NCI-H1092 treated with DMSO at 0.1 percent for 48 hours (cell line): ENCODE results near the gene ANKRD18A.
"Not testable (repeated sequence)": the region's sequence is repeated elsewhere in the genome, so short reads cannot be mapped to it uniquely, and the experiment has no call there.

Experiments
- DNase-seq: peaks from one replicate; lab custom pipeline; 2025; lab: John Stamatoyannopoulos, UW

The ANKRD18A gene

DNA sequence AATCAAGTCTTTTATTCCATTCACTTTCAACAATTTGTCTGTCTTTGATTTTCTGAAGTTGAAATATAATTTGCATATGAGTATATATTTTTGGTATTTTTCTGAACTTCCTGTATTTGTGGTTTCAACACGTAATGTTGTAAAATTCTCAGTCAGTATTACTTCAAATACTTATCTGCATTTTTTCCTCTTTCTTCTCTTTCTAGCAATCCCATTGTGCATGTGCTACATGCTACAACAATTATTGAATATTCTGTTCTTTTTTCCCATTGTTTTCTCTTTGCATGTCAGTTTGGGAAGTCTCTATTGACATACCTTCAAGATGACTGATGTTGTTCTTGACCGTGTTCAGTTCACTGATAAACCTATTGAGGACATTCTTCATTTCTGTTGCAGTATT is 5.6 kb upstream of the ANKRD18A start:
- DNase-seq, result no peak

DNA sequence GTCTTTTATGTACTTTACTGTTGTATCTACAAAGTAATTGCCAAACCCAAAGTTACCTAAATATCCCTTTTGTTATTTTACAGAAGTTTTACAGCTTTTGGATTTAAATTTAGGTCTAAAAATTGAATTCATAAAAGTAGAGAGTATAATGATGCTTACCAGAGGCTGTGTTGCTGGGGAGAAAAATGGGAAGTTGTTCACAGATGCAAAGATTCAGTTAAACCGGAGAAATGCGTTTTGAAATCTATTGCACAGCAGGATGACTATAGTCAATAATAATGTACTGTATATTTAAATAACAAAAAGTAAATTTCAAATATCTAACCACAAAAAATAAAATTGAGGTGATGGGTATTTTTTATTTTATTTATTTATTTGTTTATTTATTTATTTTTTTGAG is 2.6 kb upstream of the ANKRD18A start:
- no peak for DNase-seq

DNA sequence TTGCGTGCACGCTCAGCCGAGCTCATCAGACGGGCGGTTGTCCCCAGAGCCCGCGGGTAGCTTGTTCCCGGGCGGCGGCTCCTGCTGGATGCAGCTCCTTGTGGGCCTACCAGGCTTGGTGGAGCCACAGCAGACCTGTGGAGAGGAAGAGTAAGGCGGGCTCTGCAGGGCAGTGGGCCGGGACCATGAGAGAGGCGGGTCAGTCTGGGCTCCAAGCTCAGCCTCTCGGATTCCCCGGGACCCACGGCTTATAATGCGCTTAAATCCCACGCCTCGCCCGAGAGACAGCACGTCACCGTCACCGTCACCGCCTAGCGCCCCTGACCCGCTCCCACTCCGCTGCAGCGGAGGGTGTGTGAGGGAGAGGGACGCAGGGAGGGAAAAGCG is 1.9 kb upstream of the ANKRD18A start:
- peak; percentile 79 for DNase-seq

DNA sequence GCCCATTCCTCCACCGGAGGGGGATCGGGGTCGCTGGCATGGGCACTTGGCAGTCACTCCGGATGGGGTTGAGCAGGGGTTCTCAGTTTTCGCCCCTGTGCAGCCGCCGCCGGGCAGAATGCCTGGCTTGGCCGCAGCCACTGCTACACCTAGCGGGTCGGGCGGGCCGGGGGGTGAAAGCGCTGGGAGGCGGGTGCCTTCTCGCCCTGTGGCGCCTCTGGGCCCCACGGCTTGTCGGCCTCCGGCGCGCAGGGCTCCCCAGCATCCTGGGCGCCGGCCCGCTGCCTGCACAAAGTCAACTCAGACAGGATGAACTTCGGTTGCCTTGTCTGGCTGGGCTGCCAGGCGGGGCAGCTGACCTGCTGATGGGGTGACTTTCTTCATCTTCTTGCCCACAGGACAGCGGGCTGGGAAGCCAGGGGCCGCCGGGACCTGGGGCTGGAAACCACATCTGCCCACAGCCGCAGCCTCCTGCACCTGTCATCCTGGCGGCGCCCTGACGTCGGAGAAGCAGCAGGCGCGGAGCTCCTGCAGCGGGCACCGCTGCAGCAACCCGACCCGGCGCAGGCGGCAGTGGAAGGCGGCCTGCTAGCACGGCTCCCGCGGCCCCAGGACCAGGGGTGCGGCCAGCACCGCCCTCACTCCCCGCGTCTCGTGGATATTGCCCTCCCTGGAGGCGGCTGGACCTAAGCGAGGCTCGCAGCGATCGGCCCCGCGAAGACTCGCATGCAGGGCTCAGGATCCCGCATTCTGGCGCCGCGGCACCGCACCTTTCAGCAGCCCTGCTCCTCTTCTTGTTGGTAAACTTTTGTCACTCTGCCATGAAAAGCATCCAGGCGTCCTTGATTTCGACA is 1.3 kb upstream of the ANKRD18A start:
- DNase-seq, result peak; percentile 75

DNA sequence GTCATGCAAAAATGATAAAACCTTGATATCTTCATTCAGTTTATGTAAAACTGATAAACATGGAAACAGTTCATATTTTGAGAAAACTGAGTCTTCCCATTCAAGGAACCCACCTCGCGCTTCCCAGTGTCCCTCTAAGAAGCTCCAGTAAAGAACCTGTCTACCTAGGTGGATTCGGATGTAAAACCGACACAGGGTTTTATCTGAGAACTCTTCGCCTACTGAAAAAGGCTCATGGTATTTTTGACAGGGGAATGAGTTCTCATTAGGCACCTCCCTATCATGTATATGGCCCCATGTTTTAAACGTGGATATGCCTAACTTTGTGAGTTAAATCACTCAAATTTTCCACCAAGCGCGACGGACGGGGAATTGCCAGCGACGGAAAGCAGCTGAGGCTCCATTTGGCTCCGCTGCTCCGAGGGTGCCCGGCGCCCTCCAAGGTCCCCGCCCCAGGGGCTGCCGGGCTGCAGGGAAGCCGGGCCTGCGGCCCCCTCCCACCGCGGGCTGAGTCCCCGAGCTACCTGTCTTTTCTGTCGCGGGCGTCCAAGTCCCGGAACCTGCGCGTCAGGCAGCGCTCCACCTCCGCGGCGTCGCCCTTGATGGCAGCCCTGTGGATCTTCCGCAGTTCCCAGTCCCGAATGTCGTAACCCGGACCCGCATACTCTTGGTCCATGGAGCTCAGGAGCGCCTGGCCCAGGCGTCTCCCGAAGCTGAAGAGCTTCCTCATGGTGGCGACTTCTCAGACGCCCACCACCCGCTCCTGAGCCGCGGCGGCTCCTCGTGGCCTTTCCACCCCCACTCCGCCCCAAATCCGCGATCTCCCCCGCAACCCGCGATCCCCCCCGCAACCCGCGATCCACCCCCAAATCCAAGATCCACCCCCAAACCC is 594 bp downstream of the ANKRD18A start:
- DNase-seq, result peak; percentile 72

DNA sequence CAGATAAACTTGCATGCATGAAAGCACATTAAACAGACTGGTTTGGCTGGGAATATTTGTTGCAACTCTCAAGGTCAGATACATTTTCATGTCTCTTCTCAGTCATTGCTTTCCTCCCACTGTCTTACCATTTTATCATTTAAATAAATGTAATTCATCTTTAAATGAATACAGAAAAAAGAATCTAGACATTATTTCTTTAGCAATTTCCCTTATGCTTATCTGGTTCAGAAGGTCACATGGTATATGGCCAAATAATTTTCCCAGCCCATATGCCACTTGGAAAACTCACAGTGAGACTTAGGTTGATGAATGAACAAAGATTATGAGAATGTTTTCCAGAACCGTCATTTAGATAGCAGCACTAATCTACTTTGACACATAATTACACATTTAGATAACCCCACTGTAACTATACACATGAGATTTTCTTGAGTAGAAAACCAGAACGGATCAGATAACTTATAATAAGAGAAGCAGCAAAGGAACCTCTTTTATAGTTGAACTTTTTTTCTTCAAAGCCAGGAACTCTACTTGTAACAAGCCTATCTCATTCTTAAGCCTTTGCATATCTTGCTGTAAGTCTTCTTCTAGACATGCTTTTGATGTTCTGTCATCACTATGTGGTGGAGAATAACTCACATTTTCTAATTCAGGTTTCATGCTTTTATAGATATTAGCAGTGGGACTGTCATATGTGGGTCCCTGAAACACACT is 22.2 kb downstream of the ANKRD18A start:
- not testable (repeated sequence) for DNase-seq

DNA sequence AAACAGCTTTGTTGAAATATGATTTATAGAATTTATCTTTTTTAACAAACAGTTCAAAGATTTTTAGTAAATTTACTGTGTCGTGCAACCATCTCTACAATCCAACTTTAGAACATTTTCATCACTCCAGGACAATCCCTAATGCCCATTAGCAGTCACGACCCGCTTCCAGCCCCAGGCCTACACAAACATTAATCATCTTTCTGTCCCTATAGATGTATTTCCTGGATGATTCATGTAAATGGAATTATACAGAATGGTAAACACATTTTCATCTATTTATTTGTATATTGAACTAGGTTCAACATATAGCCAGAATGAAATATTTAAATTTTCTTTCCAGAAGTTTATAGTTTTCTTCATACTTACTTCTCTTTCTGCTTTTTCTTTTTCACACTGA is 25.3 kb downstream of the ANKRD18A start:
- DNase-seq, result not testable (repeated sequence)

DNA sequence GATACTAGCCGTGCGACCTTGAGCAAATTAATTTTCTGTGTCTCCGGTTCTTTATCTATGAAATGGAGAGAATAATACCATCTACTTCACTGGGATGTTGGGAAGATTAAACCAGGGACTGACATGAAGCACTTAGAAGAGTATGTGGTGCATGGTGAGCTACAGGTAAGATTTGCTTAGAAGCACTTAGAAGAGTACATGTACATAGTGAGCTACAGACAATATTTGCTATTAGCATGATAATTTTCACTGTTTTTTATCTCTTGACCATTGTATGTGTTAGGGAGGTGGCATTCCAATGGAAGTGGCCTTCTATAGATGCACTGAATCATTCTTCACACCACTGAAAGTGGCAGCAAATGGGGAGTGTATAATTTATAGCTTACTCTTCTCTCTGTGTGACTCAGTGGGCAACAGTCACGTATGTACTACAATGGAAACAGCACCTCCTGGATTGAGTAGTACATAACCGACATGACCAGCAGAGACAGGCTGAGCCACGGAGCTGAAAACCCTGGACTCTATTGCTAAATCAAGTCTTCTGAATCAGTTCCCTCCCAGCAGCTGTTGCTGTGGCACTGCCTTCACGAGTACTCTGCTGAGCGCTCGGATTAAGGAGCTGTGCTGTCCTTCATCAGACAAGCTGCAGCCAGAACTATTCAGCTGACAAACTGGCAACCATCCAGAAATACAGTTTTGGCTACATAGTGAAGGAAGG is 28.9 kb downstream of the ANKRD18A start:
- not testable (repeated sequence) for DNase-seq

DNA sequence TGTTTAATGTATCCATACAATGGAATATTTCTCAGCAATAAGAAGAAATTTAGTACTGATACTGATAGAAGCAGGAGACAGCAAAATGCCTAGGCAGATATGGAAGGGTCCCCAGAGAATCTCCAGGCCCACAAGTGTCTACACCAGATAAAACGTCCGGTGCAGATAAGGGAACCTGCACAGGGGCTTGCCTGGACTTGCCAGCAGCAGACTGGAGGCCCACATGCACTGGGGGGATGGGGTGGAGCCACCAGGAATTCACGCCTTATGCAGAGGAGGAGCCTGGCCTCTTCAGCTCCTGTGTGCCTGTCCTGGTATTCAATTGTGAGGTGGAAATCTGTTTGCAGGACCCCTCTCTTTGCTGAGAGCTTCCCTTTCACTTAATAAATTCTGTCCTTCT is 36.6 kb downstream of the ANKRD18A start:
- DNase-seq, result not testable (repeated sequence)

DNA sequence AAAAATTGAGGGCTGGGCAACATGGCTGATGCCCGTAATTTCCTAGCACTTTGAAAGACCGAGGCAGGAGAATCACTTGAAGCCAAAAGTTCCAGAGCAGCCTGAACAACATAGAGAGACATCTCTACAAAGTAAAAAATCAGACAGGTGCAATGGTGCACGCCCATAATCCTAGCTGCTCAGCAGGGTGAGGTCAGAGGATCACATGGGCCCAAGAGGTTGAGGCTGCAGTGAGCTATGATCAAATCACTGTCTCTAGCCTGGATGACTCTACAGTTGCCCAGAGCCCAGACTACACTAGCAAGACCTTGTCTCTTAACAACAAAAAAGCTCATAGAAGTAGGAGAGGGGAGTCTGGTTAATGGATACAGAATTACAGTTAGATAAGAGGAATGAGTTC is 40.3 kb downstream of the ANKRD18A start:
- DNase-seq, result not testable (repeated sequence)

DNA sequence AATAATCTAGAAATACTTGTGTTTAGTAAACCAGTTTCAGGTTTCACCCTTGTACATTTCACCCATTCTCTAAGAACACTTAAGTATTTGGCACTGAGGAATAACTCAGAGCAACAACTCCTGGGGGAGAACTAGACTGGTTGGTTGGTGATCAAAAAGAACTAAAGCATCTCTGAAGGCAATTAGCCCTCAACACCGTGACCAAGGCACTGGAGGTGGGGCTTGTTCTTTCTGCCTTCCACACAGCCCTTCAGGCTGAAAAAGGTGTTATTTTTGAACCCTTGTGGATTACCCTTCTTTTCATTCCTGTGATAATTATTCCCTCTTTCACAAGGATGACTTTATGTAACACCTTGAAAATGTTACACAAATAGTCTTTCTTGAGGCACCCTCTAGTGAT is 44.2 kb downstream of the ANKRD18A start:
- peak; percentile 18 for DNase-seq

DNA sequence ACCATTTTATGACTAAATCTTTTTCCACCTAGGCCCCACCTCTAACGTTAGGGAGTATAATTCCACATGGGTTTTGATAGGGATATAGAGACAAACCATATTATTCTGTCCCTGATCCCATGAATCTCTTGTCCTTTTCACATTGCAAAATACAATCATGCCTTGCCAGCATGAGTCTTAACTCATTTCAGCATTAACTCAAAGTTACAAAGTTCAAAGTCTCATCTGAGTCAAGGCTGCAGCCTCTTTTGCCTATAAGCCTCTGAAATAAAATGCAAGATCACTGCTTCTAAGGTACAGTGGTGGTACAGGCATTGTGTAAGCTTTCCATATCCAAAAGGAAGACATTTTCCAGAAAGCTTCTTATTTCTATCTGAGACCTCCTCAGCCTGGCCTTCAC is 54.3 kb downstream of the ANKRD18A start:
- not testable (repeated sequence) for DNase-seq

DNA sequence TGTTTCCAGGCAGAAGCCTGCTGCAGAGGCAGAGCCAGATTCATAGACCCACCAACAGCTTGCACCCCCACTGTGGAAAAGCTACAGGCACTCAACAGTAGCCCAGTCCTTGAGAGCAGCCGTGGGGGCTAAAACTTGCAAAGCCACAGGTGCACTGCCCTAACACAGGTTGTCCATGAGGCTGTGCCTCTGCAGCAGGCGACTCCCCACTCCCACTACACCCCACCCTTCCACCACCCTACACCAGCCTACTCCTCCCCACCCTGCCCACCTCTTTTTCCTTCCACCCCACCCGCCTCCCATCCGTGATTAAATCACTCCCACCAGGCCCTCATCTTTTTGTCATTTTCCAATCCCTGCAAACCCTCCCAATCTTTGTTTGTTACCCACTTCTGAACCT is 55.2 kb downstream of the ANKRD18A start:
- not testable (repeated sequence) for DNase-seq

DNA sequence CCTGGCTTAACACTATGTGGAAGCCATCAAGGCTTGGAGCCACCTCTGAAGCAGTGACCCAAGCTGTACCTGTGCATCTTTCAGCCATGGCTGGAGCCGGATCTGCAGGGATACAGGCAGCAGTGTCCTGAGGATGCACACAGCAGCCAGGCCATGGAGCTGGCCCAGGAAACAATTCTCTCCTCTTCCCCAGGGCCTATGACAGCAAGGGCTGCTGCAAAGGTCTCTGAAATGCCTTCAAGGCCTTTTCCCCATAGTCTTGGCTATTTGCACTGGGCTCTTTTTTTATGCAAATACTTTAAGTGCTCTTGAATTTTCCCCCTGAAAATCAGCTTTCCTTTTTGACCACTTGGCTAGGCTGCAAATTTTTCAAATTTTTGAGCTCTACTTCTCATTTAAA is 56.5 kb downstream of the ANKRD18A start:
- DNase-seq, result not testable (repeated sequence)

DNA sequence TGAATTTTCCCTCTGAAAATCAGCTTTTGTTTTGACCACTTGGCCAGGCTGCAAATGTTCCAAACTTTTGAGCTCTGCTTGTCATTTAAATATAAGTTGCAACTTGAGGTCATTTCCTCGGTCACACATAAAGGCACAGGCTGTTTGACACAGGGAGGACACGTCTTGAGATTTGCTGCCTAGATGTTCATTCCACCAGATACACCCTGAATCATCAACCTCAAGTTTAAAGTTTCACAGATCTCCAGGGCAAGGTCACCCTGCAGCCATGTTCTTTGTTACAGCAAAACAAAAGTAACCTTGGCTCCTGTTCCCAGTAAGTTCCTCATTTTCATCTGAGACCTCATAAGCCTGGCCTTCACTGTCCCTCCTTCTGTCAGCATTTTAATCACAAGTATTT is 59.3 kb downstream of the ANKRD18A start:
- DNase-seq, result not testable (repeated sequence)

DNA sequence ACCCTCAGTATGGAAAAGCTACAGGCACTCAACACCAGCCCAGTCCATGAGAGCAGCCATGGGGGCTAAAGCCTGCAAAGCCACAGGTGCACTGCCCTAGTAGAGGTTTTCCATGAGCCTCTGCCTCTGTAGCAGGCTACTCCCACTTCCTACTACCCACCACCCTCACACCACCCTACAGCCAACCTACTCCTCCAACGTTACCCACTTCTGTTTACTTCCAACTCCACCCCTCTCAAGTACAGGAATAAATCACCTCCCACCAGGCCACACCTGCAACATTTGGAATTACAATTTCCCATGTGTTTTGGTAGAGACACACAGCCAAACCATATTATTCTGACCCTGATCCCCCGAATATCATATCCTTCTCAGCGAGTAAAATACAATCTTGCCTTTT is 61.2 kb downstream of the ANKRD18A start:
- not testable (repeated sequence) for DNase-seq

DNA sequence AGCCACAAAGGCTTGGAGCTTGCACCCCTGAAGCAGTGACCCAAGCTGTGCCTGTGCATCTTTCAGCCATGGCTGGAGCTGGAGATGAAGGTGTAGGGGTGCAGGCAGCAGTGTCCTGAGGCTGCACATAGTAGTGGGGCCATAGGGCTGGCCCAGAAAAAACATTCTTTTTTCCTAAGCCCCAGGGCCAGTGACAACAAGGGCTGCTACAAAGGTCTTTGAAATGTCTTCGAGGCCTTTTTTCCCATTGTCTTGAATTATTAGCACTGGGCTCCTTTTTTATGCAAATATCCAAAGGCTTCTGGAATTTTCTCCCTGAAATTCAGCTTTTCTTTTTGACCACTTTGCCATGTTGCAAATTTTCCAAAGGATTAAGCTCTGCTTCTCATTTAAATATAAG is 62.6 kb downstream of the ANKRD18A start:
- not testable (repeated sequence) for DNase-seq

DNA sequence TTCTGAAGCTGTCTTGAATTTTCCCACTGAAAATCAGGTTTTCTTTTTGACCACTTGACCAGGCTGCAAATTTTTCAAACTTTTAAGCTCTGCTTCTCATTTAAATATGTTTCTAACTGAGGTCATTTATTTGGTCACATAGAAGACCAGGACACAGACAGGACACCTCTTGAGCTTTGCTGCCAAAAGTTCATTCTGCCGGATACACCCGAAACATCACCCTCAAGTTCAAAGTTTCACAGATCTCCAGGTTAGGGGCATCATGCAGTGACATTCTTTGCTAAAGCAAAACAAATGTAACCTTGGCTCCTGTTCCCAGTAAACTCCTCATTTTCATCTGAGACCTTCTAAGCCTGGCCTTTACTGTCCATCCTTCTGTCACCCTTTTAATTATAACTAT is 65.4 kb downstream of the ANKRD18A start:
- not testable (repeated sequence) for DNase-seq

DNA sequence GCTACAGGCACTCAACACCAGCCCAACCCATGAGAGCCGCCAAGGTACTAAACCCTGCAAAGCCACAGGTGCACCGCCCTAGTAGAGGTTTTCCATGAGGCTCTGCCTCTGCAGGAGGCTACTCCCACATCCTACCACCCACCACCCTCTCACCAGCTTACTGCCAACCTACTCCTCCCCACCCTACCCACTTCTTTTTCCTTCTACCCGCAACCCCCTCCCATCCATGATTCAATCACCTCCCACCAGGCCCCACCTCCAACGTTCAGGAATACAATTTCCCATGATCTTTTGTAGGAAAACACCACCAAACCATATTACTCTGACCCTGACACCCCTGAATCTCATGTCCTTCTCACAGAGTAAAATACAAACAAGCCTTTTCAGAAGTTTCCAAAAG is 67.4 kb downstream of the ANKRD18A start:
- not testable (repeated sequence) for DNase-seq

DNA sequence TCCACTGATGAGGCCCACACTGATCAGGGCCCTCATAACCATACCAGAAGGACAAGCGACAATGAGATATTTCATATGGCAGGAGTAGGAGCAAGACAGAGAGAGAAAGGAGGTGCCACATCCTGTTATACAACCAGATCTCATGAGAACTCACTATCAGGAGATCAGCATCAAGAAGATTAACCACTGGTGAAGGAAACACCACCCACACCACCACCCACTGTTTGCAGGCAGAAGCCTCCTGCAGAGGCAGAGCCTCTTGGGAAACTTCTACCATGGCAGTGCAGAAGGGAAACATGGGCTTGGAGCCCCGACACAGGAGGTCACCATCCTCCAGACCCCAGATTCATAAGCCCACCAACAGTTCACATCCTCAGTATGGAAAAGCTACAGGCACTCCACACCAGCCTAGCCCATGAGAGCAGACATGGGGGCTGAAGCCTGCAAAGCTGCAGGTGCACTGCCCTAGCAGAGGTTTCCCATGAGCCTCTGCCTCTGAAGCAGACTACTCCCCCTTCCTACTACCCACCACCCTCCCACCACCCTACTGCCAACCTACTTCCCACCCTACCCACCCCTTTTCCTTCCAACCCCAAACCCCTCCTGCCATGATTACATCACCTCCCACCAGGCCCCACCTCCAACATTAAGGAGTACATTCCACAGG is 73.8 kb downstream of the ANKRD18A start:
- not testable (repeated sequence) for DNase-seq

DNA sequence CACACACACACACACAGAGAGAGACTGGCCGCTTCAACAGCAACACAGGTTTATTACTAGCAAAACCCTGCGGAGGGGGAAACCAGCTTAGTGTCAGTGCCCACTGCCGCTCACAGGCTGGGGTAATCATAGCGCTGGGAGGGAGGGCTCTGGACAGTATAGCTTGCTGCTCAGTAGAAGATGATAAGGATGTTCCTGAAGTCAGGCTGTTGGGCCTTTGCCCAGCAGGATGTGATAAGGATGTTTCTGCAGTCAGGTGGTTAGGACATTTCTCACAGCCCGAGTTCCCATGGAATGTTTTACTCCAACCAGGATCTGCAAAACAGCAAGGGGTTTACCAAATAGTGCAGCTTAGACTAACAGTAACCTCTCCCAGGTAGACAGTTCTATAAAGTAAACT is 79.9 kb downstream of the ANKRD18A start:
- DNase-seq, result not testable (repeated sequence)
